OCI-M1 (cell line): ENCODE results near the gene AP1AR.

ENCODE experiments used
- DNase-seq: peaks from one replicate; lab custom pipeline; 2025; lab: John Stamatoyannopoulos, UW

Gene AP1AR

DNA sequence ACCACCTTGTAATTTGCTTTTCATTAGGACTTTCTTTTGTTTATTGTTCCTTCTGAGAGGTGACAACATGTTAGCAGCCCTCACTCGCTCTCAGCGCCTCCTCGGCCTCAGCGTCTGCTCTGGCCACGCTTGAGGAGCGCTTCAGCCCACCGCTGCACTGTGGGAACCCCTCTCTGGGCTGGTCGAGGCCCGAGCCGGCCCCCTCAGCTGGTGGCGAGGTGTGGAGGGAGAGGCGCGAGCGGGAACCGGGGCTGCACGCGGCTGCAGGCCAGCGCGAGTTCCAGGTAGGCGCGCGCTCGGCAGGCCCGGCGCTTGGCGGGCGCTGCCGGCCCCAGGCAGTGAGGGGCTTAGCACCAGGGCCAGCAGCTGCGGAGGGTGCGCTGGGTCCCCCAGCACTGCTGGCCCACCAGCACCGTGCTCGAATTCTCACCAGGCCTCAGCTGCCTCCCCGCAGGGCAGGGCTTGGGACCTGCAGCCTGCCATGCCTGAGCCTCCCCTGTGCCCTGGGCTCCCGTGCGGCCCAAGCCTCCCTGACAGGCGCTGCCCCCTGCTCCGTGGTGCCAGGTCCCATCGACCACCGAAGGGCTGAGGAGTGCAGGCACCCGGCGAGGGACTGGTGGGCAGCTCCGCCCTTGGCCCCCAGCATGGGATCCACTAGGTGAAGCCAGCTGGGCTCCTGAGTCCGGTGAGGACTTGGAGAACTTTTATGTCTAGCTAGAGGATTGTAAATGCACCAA lies 9.2 kb upstream of the AP1AR start:
- DNase-seq: no peak

DNA sequence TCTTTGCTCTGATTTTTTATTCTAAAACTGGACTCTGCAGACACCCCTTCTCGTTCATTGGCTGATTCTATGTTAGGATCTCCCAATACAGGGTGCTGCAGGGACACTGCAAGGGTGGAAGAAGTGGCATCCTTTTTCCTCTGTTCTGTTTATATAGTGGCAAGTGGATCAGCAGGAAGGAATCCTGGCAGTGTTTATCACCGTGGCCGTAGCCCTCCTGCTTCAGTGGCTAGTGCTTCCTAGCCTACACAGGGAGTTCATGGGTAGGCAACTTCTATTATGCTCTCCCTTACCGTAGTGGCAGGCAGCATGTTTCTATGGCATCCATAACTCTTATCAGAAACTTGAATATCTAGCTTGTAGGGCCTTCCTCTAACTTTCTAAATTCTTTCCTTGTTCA lies 6.4 kb upstream of the AP1AR start:
- no peak for DNase-seq

DNA sequence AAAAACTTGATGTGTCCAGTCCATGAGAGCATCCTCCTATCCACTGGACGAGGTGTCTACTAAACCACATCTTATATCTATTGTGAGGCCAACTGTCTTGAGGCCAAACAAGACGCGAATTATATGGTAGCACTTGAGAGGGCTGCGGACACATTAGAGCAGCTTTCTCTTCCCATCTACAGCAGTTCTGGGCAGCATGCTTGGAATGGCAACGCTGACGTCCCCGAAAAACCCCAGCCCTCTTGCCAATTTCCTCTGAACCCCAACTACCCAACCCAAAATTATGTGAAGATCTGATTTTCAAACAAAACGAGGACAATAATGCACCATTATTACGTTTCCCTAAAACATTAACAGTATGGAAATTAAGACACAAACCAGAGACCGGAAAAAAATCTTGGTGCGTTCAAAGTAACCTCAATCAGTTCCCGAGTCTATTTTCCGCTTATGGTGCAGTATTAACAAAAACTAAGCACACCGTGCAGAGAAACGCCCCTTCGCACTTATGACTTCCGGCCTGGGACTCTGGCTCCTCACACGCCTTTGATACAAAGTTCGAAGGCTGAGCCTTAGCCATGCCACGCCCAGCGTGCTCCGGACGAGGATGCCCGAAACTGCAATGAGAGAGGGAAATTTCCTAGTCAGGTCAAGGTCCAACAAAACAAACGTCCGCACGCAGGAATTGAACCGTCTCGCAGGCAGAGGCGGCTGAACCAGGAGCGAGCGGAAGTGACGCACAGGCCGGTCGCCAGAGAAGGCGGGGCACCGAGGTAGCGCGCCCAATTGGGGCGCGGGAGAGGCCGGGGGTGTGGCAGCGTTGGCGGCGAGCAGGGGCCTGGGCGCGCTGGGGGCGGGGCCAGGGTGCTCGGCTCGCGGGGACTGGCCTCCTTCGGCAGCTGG lies 458 bp upstream of the AP1AR start:
- peak; percentile 98 for DNase-seq

DNA sequence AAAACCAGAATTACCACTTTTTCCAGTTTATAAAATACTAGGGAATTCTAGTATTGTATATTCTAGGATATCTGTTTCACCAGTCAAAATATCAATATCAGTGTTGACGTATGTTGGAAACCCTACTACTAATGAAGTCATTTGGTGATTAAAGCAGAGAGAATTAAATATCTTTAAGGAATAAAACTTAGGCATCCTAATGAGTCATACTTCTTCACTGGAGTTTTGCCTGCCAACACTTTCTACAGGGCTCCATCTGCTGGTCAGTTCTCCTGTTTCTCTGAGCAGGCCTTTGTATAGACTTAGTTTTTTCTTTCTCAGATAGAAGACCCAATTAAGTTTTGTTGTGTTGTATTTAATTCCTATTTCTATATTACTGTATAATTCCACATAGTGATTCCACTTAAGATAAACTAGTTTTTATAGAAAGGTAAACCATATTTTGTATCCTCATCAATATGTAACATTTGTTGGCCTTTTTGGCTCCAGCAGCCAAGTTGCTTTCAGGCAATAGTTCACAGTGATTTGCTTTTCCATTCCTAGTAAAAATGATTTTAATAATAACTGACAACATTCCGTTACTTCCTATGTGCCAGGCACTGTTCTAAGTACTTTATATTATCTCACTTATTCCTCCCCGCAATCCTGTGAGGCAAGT lies 3.5 kb downstream of the AP1AR start:
- peak; percentile 77 for DNase-seq

DNA sequence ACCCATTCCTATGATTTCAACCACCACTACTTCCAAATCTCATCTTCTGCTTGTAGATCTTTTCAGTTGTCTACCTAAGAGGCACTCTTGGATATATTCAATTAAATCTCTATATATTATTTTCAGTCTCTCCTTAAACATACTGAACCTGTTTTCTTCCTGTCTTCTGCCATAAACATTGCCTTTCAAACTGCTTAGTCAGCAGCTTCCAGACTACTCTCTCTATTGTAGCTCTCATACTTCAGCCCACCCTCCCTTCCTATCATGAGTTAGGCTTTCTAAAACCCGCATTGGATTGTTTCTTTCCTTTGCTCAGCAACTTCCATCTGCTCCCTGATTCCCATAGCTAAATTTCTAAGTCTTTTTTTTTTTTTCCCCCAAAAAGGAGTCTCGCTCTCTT lies 4.5 kb downstream of the AP1AR start:
- no peak for DNase-seq

DNA sequence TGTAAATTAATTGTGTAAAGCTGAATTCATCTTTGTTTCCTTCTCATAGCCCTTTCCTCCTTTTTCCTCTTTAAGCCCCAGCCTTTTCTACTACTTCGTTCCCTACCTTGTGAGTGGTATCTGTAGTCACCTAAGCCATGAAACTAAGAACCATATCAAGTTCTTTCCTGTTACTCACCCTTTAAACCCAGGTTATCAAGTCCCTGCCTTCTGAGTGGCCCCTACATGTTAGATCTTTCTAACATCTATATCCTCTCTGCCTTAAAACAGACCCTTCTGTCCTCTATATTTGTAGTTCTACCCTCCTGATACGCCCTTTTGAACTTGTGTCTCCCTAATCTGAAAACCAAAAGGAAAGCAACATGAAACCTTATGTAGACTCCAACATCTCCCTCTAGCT lies 7.2 kb downstream of the AP1AR start:
- no peak for DNase-seq

DNA sequence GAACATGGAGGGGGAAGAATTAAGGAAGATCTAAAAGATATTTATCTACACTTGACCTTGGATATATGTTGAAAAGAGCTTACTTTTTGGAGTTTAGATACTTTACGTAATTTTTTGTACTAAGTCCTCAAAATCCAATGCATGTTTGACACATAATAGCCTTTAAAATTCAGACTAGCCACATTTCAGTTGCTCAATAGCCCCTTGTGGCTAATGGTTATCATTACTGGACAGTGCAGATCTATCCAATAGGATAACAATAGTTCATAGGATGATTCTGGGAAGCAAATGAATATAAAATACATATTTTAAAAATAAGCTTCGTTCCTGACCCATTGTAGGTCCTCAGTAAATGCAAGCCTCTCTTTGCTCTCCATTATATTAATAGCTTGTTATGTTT lies 13.8 kb downstream of the AP1AR start:
- DNase-seq: no peak

DNA sequence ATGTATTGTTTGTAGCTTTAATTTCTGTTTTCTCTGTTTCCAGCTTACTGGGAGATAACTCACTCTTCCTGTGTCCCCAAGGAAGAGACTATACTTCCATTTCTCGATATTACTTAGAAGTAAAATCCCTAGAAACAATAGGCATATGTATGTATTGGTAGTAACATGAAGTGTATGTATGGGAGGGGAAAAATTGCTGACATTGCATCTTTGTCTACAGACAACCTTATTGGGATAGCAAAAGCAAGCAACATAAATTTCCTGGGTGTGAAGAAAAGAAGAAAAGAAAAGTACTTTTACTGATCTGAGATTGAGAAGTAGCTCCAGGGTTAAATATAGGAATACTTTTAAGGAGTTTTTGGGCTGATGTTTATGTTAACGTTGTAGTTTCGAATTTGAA lies 15.4 kb downstream of the AP1AR start:
- DNase-seq: no peak

DNA sequence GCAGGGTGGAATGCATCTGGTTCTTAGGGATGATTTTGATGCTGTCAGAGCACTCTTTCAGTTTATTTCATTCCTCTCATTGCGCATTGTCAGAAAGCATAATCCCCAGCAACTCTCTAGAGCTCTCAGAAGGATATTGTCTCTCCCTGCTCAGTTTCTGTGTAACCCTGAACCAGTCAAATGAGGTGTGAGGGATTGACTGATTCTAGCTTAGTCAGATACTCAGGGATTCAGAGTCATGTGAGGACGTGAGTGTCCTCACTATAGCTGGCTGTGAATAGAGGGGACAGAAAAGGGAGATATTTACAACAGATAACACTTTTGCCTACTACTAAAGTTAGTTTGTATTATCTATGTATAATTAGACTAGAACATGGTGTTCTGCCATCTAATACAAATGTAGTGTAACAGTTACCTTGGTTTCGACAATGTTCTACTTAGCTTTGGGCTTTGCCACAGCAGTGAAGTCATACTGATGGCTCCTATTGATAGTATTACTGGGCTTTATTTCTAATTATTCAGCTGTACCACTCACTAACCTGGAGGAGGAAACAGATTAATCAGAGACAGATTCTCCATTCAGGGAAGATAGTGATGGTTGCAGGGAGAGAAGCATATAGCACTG lies 19.5 kb downstream of the AP1AR start:
- no peak for DNase-seq

DNA sequence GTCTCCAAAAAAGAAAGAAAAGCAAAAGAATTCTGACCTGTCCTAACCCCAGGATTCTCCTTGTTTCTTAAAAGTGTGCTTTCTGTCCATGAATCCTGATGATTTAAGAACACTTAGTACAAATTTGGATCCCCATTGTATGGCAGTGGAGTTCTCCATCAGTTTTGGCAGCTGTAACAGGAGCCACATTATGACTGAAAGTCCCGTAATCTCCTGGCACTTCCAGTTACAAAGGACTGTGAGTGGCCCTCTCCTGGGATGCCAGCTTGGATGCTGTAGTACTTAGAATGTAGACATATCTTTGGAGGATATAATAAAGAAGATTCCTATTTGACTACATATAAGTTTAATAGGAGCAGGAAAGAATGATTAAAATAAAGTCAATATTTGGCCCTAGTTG lies 20.6 kb downstream of the AP1AR start:
- DNase-seq: no peak

DNA sequence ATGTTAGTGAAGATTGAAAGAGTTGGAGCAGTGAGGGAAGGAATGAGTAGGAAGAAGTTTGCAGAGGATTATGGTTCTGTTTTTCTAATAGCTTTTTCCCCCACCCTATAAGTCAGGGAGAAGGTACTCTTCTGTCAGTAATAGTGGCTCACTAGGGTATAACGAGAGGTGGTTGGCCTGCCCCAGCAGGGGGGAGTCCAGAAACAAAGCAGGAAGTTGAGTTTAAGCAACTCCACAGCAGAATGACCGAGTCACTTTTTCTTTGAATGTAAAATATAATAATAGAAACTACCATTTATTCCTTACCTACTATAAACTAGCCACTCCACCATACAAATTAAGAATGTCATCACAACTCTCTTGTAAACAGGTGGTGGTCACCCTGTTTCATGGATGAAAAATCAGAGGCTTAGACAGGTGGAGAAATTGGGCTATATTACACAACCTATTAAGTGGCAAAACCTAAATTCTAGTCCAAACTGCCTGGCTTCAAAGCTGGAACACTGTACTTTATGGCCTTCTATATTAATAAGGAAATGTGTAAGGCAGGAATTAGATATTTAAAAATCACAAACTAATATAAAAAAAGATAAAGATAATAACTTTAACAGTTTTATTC lies 21.9 kb downstream of the AP1AR start:
- DNase-seq: peak; percentile 31

DNA sequence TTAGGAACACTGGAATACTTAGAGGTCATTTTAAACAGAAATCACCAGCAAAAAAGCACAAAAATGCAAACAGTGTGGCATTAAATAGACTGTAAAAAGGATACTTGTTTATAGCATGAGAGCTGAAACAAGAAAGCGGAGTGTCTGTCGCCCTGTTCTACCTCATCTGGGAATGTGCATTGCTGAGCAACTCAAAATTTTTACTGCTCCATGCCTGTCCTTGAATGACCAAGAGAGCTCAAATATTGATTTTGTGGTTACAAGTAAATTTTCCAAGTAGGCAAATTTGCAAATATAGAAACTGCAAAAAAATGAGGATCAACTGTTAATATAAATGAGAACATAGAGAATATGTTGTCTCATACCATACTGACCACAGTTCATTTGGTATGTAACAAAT lies 25.5 kb downstream of the AP1AR start:
- no peak for DNase-seq

DNA sequence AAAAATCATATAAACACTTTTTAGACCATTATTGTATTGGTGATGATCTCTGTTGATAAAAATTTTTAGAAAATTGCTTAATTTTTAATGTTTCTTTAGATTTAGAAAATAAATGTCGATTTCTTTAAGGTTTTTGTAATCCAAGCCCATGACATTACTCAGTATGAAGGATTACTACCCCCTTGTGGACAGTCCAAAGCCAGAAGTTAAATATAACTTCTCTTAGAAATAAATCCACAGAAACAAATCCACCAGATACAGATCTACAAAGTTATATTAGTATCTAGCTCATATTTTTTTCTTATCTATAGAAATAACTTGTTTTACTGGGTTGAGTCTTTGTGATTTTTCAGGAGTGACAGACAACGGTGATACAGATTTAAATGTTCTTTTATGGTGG lies 35.2 kb downstream of the AP1AR start:
- DNase-seq: peak; percentile 38

DNA sequence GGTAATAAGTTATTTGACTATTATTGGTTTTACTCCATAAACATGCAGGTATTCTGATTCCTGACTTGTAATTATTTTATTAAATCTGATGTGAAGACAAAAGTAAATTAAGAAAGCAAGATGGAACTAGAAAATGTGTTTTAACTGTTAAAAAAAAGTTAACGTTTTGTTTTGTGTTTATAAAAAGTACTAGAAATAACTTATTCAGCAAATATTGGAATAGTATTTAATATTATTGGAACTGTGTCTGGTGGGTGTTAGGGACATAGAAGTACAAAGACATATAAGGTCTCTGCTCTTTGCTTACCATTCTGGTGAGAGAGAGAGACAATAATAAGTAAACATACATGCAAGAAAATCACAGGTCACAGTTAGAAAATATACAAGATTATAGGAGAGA lies 38.5 kb downstream of the AP1AR start:
- DNase-seq: no peak

DNA sequence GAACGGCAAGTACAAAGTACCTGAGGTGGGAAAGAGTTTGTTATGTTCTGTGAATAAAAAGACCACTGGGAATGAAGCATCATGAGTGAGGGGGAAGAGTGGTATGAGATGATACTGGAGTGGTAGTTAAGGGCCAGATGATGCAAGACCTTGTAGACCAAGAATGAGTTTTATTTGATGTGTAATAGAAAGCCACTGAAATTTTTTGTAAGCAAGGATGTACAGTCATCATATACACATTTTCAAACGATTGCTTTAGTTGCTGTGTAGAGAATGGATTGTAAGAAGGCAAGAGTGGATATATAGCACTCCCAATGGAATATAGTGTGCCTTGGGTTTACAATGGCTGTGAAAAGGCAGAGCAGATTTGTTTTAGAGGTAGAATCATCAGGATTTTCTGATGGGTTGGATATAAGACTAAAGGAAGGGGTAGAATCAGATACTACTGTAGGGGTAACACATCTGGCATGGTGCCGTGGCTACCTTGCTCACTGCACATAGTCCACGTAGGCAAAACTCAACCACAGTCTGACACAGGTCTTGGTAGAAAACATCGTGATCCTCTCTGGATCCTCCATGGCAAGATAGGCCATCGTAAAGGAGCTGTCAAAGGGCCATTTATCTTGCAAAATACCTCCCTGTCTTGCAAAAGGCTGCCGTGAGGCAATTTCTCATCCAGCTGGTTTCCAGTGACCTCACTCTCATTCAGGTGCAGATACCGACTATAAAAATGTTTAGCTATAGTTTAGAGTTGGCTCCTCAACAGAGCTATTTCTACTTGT lies 39.2 kb downstream of the AP1AR start:
- DNase-seq: no peak

DNA sequence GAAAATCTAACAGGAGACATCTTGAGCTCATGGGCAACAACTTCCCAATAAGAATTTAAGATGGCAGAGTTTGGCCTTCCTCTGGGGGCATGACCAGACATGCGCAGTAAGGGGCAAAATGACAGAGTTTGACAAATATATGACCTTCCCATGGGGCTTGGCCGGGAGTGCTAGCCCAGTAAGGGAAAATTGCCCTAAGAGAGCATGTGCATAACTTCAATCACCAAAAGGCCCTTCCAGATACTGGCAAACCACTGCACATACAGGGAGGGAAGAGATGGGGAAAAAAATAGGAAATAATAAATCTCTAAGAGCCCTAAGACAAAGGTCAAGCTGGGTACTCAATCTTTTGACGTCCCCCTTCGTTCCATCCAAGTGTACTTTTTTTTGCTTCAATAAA lies 40.7 kb downstream of the AP1AR start:
- DNase-seq: no peak

DNA sequence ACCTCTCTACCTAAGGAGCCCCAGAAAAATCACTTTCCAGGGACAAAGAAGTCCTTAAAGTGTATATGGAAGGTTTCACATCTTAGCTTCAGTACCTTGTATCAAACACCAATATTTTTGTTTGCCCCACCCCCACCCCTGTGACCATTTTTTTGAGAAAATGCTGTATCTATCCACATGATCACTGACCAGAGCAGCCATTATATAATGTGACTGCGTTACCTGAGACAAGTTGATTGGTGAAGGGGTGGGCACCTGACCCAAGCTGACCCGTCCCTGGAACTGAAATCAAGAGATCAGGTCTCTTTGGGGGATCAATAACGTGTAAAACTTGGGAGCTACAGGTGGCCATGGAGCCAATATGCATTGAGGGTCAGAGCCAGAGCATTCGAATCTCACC lies 43.4 kb downstream of the AP1AR start:
- no peak for DNase-seq

DNA sequence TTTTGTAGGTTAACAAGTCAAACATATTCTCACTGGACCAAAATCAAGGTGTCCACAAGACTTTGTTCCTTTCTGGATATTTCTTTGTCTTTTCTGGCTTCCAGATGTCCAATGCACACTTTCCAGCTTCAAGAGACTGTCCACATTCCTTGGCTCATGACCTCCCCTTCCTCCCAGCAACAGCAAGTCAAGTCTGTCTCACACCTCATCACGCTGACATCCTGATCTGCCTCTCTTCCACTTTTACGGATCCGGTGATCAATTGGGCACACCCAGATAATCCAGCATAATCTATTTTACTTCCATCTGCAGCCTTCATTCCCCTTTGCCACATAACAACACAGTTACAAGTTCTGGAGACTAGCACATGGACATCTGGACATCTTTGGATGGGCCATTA lies 44.5 kb downstream of the AP1AR start:
- DNase-seq: no peak

DNA sequence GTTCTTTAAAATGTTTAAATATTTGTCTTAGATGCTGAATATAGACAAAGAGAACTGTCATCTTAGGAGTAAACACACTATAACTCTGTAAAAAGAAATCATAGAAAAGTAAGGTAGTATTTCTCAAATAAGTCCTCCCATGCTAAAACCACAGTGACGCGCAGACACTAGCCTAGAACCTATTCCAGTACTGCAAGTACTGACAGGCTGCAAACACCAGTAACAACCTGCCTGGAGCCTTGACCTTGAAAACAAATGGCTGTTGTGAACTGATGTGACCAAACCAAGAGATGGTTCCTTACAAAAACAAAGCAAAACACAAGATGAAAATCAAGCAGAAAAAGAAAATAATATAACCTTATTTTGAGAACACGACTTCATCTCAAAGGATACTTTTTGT lies 45.6 kb downstream of the AP1AR start:
- DNase-seq: no peak

DNA sequence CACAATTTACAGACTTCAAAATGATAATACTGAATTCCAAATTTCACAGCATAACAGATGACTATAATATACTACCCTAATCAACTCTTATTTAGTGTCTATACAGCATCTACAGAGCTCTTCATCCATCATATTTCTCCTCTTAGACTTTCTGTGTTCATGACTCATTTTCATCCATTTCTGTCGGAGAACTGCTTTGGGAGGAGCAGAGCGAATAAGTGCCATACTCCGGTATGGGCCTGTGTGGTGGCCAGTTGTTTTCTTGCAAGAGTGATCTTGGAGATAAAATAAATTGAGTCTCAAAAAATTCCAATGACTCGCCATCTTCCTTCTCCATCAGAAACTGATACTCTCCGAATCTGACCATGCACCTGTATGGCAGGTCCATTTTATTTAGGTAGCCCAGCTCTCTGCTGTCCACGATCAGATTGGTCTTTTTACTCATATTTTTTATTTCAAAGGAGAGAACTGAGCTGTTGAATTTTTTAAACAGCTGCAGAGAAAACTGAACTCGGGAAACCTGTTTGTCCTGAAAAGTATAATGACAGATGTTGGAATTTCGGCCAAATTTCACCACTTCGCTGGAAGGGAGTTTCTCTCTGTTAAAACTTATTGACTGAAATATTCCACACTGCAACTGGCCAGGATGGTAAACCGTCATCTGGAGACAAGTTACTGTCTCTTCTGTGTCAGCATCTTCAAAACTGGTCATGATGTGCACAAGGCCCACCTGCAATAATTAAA lies 46.3 kb downstream of the AP1AR start:
- no peak for DNase-seq
